IPS DF 4.7 (cell line): ENCODE results near the gene KDM6A.
"Not testable (repeated sequence)": the region's sequence is repeated elsewhere in the genome, so short reads cannot be mapped to it uniquely, and the experiment has no call there.

ENCODE experiments used
- DNase-seq: peaks from one replicate; pipeline ENCODE4 v3.0.0-alpha.2; 2013; ENCODE audit warnings: low spot score; ENCODE audit errors: extremely low read depth

The KDM6A gene

GRCh38 chrX:45073011-45073410, 200.0 kb downstream of the KDM6A start:
- DNase-seq = not testable (repeated sequence)

DNA sequence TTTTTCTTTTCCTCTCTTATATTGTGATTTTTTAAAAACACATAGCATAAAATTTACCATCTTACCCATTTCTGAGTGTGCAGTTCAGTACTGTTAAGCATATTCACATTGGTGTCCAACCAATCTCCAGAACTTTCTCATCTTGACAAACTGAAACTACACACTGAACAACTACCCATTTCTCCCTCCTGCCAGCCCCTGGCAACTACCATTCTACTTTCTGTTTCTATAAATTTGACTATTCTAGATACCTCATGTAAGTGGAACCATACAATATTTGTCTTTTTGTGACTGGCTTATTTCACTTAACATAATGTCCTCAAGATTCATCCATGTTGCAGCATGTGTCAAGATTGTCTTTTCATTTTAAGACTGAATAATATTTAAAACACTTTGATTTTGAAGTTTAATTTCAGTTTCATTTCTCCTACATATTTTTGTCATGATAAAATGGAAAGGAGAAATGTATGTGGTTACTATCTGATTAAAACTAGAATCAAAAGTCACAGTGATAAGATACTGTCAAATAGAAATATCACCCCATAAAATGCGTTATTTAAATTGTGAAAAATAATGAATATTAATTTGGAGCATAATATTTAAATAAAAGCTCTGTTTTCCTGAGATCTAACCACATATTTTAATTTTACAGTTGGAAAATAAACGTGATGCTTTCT, 204.9 kb downstream of the KDM6A start:
- DNase-seq = no peak

DNA sequence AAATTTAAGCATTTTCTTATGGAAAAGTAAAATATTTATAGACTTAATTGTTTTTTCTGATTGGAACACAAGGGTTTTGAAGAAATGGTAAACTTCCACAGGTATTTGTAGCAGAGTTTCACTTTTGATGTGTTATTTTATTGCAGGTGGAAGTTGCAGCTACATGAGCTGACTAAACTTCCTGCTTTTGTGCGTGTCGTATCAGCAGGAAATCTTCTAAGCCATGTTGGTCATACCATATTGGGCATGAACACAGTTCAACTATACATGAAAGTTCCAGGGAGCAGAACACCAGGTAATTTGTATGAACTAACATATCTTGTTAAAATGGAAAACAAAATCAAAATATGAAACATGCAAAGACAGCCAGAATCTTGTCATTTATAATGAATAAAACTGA, 210.3 kb downstream of the KDM6A start:
- no peak for DNase-seq

DNA sequence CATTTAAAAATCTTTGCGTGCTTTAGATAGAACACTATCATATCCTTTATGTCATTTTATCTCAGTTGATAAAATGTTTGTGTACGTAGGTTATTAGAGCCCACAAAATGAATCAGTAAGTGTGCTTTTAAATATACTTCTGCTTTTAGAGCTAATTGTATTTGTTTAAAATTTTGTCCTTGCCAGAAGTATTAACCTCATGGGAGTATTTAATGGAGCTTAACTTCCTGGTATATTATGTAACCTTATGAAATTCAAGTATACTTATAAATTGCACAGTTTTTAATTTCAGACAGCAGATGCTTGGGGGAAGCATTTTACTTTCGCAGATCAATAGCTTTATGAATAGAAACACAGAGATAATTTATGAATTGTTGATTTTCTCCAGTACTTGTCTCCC, 237.5 kb downstream of the KDM6A start:
- DNase-seq = no peak

DNA sequence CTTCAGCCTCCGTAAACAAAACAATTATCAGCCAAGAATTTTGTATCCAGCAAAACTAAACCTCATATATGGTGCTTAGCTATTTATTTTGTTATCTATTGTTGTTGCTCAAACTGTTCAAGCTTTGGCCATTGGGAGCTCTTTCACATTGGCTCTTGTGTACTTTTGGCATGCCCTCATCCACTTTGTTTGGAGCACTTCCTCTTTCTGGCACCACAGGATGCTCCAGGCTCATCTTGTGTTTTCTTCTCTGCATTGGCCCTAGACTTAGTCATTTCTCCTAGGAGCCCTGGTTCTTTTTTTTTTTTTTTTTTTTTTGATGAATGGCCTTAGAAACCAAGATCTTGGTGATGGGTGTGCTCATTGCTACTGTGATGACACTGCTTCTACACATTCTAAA, 253.2 kb downstream of the KDM6A start:
- DNase-seq = no peak

DNA sequence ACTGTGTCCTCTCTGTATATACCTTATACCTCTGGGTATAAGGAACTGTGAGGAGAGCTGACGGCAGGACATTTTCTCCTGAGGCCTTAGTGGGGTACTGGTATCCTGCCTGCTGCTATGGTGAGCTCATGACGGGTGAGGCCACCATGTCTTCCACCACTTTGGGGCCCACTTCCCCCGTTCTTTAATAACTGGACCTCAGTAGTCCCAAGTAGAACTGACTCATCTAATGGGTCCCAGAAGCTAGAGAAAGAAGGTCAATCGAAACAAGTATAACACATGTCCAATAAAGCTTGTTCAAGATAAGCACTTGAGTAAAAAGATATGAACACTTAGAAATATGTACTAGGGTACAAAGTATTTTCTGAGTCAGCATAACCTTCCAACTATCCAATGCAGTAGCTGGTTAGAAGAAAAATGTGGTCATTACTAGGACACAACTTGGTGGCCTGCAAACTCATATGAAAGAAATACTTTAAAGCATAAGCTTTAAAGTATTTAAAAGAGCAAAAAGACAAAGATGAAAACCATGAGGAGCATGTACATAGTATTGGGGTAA, 256.0 kb downstream of the KDM6A start:
- DNase-seq = no peak

- DNase-seq = no peak
Measured at GRCh38 chrX:45133465-45133864, 260.5 kb downstream of the KDM6A start.

DNA sequence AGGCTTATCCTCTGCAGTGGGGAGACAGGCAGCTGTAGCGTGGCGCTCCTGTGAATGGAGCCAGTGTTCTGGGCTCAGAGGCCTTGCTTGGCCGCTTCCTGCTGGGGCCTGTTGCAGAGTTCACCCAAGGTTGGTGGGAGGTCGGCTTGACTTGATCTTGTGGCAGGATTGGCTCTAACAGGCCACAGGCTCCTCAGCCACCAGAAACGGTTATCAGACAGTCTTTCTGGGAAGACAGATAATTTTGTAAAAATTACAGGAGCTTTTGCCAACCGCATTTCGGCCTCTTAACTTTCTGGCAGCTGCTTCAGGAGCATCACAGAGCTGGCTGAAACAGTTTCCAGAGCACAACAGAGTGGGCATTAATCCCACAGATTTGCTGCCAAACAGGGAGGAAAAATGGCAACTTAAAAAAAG, 261.3 kb downstream of the KDM6A start:
- DNase-seq = no peak

DNA sequence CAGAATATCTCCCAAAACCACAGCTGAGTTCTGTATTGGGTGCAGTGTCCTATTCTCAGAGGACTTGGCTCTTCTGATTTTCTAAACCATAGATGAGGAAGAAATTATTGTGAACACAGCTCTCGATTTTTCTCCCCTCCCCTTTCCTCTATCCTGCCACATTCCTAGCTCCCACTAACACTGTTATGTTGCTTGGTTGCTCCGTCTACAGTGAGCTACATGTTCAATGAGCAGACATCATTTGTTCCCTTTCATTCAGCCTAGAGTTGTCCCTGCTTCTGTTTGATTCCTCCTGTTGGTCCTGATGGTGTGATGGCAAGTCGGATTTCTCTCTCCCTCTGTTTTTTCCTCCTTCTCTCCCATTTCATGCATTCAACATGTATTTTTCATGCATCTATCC, 261.8 kb downstream of the KDM6A start:
- no peak for DNase-seq

DNA sequence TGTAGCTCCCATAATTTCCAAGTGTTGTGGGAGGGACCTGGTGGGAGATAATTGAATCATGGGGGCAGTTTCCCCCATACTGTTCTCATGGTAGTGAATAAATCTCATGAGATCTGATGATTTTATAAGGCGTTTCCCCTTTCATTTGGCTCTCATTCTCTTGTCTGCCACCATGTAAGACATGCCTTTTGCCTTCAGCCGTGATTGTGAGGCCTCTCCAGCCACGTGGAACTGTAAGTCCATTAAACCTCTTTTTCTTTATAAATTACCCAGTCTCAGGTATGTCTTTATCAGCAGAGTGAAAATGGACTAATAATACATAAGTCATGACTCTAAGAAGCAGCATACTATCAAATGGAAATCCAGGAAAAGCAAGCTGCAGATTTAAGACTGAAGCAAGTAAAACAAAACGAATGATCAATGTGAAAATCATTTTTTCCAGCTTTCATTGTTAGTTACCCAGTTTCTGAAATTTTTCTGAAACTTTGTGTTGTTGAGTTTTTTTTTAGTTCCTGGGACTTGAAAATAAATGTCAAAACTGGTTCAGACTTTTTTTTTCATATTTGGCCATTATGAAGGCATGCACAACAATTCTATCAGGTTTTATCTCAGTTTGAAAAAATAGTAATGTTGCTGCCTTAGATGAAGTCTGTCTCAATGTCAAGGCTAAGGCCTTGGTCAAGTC, 262.5 kb downstream of the KDM6A start:
- DNase-seq = not testable (repeated sequence)

DNA sequence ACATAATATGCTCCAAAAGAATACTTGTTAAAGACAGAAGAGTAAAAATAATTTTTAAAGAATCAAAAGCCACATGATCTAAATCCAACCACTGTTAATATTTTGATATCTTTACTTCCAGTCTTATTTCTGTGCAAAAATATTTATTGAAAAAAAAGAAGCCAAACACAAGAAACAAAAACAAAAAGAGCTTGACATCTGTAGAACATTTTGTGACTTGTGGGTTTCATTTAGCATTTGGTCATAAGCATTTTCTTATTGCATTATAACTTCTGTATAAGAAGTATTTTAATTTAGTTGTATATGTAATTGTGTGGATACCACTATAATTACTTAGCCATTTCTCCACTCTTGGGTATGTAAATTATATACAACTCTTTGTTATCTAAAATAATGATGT, 264.5 kb downstream of the KDM6A start:
- DNase-seq = no peak

DNA sequence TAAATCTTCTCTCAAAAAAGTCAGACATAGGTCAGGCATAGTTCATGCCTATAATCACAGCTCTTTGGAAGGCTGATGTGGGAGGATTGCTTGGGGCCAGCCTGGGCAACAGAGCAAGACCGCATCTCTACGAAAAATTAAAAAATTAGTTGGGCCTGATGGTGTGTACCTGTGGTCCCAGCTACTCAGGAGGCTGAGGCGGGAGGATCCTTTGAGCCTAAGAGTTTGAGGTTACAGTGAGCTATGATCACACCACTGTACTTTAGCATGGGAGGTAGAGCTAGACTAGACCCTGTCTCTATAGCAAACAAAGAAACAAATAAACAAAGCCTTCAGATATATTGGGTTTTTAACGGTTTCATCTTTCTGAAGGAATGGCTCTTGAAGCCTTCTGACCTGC, 265.5 kb downstream of the KDM6A start:
- DNase-seq = no peak

DNA sequence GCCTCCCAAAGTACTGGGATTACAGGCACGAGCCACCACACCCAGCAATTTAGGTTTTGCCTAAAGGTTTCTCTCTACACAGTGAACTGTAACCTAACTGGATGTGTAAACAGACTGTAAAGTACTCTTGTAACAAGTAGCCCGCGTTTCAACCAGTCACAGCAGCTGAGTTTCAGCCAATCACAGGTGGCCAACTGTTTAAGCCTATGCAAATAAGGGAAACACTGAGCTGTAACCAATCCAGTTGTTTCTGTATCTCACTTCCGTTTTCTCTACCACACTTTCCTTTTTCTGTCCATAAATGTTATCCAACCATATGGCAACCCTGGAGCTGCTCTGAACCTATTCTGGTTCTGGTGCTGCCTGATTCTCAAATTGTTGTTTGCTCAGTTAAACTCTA, 267.8 kb downstream of the KDM6A start:
- DNase-seq = no peak

DNA sequence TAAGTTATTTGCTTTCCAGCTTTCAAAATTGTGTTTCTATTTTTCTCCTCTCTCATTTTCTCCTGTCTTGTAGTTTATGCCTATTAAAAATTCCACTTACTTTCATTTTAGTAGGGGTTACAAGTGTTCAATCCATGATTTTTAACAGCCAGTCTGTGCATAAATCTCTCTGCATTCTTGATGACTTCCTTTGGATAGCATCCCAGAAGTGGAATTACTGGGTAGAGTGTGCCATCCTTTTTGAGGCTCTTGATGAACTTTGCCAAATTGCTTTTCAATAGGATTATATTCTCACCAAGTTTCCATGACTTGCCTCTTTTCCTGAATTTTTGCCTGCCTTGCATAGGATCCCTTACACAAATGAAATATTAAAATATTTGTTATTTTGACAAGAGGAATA, 269.2 kb downstream of the KDM6A start:
- DNase-seq = no peak

- no peak for DNase-seq
Measured at GRCh38 chrX:45143455-45143854, 270.5 kb downstream of the KDM6A start.

DNA sequence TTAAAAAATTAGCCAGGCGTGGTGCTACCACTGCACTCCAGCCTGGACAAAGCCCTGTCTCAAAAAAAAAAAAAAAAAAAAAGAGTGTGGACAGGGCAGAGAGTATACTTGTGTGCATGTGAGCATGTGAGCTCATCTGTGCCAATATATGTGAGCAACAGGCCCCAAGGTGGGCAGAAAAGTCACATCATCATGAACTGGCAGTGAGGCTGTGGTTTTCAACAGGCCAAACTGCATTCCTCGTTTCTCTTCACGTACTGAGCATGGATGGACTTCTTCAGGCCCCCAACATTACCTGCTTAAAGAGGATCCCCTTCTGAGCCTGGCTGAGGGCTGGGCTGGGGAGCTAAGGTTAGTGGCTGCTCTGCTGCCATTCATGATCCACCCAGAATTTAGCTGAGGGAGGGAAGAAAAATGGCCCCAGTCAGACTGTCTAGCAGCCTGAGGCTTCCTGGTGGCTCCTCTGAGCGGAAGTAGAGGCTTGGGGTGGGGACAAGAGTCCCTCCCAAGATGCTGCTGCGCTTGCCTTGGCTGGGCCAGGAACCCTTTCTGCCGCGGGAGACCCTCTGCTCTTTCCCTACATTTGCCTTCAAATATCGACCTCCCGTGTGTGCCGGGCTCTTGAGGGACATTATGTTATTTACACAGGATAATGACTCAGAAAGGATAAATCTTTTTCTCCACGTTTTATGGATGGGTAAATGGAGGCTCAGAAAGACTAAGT, 272.7 kb downstream of the KDM6A start:
- no peak for DNase-seq

GRCh38 chrX:45150821-45151220, 277.8 kb downstream of the KDM6A start:
- no peak for DNase-seq

DNA sequence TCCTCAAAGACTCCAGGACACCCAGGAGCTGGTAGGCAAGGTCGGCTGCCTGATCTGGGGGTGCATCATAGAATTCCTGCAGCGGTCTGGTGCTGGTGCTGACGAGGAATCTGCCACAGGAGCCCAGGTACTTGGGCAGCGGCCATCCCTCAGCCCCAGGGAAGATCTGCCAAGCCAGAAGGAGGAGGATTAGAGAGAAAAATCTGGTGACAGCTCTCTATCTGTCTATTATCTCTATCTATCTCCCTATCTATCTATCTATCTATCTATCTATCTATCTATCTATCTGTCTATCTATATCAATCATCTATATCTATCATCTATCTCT, 281.0 kb downstream of the KDM6A start:
- DNase-seq = no peak

- no peak for DNase-seq
Measured at GRCh38 chrX:45154462-45154861, 281.5 kb downstream of the KDM6A start.

DNA sequence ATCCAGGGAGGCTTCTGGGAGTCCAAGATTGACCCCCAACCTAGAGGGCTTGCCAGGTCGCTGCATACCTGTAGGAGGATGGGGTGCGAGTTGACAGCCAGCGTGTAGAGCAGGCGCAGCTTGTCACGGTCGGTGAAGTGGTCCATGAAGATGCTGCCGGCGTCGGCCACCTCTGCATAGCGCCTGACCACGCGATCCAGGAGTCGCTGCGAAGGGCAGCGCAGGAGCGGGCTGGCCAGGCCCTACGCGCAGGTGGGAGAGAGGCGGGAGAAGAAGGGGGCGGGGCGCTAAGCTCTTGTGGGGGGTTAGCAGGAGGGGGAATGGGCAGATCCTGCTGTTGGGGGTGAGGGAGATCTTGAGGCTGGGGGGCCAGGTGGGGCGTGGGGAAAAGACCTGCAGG, 284.7 kb downstream of the KDM6A start:
- DNase-seq = no peak
